Brain microvascular endothelial cell (primary cell): ENCODE measurements around the gene CASP9.
"Not testable (repeated sequence)": the region's sequence is repeated elsewhere in the genome, so short reads cannot be mapped to it uniquely, and the experiment has no call there.

Experiments used
- DNase-seq: peaks from one replicate; pipeline ENCODE4 v3.0.0-alpha.2; 2020
- H3K27ac ChIP-seq: fragments of 250-450 bp; sonication (Bioruptor Pico); 2 replicates; pipeline ENCODE4 v1.5.1; 2020; ENCODE audit warnings: mild to moderate bottlenecking, moderate library complexity
- H3K27me3 ChIP-seq: fragments of 250-450 bp; sonication (Bioruptor Pico); replicated peaks from 2 replicates; pipeline ENCODE4 v1.5.1; 2020; ENCODE audit warnings: mild to moderate bottlenecking
- H3K36me3 ChIP-seq: fragments of 250-450 bp; sonication (Bioruptor Pico); replicated peaks from 2 replicates; pipeline ENCODE4 v1.5.1; 2020; ENCODE audit warnings: mild to moderate bottlenecking
- H3K4me3 ChIP-seq: 2 replicates; pipeline ENCODE4 v1.5.1; 2011; ENCODE audit warnings: low read depth, mild to moderate bottlenecking, control low read depth, low read length, moderate library complexity
- in situ Hi-C: cut with HindIII; loops from 2 replicates; pipeline ENCODE4 v1.10.0; 2017; ENCODE audit warnings: low sequenced_read_pairs, low pct_ligation_motif_present
- TF ChIP-seq, protein P1 (sequence below): IDR thresholded peaks from 2 replicates; pipeline ENCODE4 v1.5.1; 2011; ENCODE audit warnings: low read depth, mild to moderate bottlenecking, moderate library complexity, low read length, control low read depth, inconsistent platforms; ENCODE audit errors: missing control alignments

The CASP9 gene

DNA sequence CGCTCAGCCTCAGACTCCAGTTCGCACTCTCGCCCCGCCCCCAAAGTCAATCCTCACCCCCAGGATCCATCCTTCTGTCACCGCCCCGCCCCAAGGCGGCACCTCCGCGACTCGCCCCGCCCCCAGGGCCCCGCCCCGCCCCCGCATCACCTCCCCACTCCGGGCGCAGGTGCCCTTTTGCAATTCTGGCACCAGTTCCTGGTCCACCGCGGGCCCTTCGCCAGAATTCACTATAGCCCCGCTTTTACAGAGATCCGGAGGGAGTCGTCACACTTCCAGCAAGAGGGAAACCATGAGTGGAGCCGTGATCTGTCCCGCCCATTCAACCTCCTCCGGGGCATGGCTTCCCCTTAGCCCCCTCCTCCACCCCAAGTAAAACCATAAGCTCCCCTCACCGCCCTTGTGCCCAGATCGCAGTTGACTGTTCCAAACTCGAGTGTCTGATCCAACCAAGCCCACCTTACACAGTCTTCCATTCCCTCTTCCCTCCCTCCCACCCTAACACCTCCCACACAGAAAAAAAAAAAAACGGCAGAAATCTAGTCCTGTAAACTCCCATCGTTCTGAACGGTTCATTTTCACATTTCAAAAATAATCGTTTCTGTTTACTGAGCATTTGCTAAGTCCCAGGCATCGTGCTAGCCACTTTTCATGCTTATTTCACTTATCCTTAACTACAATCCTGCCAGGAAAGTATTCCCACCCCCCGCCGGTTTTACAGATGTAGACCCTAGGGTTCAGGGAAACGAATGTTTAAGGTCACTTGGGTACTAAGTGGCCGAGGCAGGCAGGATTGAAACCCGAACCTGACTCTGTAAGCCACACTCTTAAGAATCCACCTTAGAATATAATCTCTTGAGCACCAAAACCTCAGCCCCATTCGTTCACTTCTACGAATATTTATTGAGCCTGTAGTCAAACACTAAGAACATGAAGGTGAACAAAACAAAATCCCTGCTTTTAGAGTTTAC, 1.3 kb upstream of the CASP9 start:
- no peaks in the 10 kb centered on the region for H3K27me3 ChIP-seq
- in situ Hi-C loops = no loop called here
- no peaks in the 10 kb centered on the region for H3K36me3 ChIP-seq
- H3K4me3 ChIP-seq = peak overlapping the region; percentile 74
- TF ChIP-seq, protein P1, sequence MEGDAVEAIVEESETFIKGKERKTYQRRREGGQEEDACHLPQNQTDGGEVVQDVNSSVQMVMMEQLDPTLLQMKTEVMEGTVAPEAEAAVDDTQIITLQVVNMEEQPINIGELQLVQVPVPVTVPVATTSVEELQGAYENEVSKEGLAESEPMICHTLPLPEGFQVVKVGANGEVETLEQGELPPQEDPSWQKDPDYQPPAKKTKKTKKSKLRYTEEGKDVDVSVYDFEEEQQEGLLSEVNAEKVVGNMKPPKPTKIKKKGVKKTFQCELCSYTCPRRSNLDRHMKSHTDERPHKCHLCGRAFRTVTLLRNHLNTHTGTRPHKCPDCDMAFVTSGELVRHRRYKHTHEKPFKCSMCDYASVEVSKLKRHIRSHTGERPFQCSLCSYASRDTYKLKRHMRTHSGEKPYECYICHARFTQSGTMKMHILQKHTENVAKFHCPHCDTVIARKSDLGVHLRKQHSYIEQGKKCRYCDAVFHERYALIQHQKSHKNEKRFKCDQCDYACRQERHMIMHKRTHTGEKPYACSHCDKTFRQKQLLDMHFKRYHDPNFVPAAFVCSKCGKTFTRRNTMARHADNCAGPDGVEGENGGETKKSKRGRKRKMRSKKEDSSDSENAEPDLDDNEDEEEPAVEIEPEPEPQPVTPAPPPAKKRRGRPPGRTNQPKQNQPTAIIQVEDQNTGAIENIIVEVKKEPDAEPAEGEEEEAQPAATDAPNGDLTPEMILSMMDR = no peak
- DNase-seq = no peak
- peak overlapping the region; percentile 87 for H3K27ac ChIP-seq

DNA sequence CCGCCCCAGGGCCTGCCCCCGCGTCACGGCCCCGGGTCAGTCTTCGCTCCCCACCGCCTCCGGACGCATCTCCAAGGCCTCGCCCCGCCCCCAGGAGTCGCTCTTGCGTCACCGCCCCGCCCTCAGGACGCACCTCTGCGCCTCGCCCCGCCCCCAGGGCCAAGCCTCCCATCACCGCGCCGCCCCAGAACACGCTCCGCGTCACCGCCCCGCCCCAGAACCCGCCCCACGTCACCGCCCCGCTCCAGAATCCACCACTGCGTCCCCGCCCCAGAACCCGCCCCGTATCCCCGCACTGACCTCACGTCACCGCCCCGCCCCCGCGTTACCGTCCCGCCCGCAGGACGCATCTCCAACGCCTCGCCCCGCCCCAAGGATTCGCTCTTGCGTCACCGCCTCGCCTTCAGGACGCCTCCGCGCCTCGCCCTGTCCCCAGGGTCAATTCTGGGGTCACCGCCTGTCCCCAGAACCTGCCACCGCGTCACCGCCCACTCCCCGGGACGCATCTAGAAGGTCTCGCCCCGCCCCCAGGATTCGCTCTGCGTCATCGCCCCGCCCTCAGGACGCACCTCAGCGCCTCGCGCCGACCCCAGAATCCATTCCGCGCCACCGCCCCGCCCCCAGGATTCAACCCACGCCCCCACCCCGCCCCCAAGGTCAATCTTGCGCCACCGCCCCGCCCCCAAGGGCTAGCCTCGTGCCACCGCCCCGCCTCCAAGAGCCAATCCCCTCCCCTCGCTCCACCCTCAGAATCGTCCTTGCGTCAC, 451 bp upstream of the CASP9 start:
- in situ Hi-C loops = no loop called here
- H3K36me3 ChIP-seq = no peaks in the 10 kb centered on the region
- TF ChIP-seq, protein P1 = no peak

DNA sequence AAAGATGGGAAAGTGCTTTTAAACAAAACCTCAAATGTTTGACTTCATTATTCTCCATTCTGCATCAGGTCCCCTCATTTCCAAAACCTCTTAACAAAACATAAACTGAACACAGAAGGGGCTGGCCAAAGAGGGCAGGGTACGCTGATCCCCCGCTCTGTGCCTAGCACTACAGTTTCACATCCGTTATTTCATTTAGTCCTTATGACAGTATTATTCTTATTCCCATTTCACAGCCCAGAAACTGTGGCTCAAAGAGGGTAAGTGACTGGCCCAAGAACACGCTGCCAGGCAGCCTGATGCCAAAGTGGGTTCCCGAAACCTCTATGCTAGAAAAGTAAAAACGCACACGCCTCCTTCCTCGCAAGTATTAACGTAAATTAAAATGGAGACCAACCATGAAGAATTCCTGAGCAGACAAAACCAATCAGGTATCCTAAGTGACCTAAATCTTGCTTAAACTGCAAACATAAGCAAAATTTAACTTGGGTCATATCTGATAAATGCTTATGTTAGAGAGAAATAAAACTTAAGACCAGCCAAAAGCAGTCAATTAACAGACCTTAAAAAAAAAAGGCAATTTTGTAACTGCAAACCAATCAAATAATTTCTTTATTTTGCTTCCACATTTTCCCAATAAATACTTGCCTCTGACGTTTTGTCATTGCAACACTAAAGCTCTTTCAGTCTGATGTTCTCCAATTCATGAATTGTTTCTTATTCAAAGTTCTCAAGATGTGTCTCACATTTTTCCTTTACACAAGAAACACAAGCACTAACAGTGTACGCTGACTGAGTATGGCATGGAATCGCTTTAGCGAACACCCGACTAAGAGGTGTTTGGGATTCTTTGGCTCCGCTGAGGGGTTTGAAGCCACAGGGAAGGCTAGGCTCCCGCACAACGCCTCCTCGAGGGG, 653 bp downstream of the CASP9 start:
- Histone ChIP-seq H3K36me3 (no peaks in the 10 kb centered on the region), H3K4me3 (peak overlapping the region; percentile 68), H3K27ac (peak overlapping the region; percentile 62), H3K27me3 (no peaks in the 10 kb centered on the region)
- TF ChIP-seq, protein P1 = no peak
- DNase-seq = no peak
- in situ Hi-C loops = no loop called here

More for the DNA sequence above, 451 bp upstream of the CASP9 start:
- H3K27ac ChIP-seq = peak overlapping the region; percentile 98
- peak; percentile 97 for DNase-seq
- H3K27me3 ChIP-seq = no peaks in the 10 kb centered on the region
- H3K4me3 ChIP-seq = peak overlapping the region; percentile 72

DNA sequence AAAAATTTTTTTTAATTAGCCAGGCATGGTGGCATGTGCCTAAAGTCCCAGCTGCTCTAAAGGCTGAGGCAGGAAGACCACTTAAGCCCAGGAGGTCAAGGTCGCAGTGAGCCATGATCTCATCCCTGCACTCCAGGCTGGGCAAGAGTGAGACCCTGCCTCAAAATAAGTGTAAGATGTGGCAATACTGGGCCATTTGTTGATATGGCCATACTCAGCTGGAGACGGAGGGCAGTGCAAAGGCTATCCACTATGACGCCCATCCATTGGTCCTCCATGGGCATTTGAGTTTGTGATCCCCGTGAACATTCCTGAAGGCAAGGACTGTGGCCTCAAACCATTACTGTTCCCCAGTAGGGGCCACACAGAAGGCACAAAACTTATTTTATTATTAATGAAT, 1.5 kb downstream of the CASP9 start:
- TF ChIP-seq, protein P1 = no peak
- in situ Hi-C loops = no loop called here
- no peaks in the 10 kb centered on the region for H3K27me3 ChIP-seq
- H3K27ac ChIP-seq = no peak overlapping the region
- no peak overlapping the region for H3K4me3 ChIP-seq
- H3K36me3 ChIP-seq = no peaks in the 10 kb centered on the region
- DNase-seq = no peak

DNA sequence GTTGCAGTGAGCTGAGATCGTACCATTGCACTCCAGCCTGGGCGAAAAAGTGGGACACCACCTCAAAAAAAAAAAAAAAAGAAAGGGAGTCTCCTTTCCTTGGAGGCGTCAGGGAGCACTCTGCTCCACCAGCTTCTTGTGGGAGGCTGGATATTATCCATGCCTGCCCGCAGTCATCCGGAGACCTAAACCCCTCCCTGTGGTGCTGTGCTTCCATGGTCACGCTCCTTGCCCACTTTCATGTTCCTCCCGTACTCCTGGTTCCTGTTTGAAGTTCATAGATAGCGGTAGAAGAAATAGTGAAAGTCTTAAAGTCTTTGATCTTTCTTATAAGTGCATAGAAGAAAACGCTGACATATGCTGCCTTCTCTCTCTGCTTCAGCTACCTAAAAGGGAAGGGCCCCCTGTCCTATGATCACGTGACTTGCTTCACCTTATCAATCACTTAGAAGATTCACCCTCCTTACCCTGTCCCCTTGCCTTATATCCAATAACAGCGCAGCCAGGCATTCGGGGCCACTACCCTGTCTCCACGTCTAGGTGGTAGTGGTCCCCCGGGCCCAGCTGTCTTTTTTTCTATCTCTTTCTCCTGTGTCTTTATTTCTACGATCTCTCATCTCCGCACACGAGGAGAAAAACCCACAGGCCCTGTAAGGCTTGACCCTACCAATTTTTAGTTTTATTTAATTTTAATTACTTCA, 2.7 kb downstream of the CASP9 start:
- H3K36me3 ChIP-seq, H3K27me3 ChIP-seq, H3K4me3 ChIP-seq, in situ Hi-C loops, H3K27ac ChIP-seq, DNase-seq: not testable (repeated sequence)
